ENCODE measurements around the gene FMN1.

GRCh38 chr15:33197636-33198035 lies 3.1 kb upstream of the FMN1 start:
- no peak for TF ChIP-seq CTCF (IDR thresholded peaks at IDR 0.05; ENCODE audit: poor library complexity, severe bottlenecking)
- TF ChIP-seq EP300 (conservative IDR thresholded peaks at IDR 0.05; ENCODE audit: poor library complexity, severe bottlenecking): no peak
- TF ChIP-seq REST (IDR thresholded peaks at IDR 0.05; ENCODE audit: borderline replicate concordance): no peak
- no peak for TF ChIP-seq POLR2AphosphoS5 (IDR thresholded peaks at IDR 0.05)
- no peak for TF ChIP-seq TAF1 (IDR thresholded peaks at IDR 0.05; ENCODE audit: low read depth)
- no peak for TF ChIP-seq EZH2 (IDR thresholded peaks at IDR 0.05; ENCODE audit: borderline replicate concordance, insufficient read depth, low read length, poor library complexity, severe bottlenecking)
- no peak for TF ChIP-seq MXI1 (conservative IDR thresholded peaks at IDR 0.05; ENCODE audit: poor library complexity, severe bottlenecking)
